ENCODE data around the gene SLC6A18. TPM values are rescaled to one million over a fixed set of nuclear protein-coding genes. Genes with fewer than 3 reads are reported as not detected.

Gene SLC6A18
- total RNA-seq, 1 donor from 2014 or later: not detected

DNA sequence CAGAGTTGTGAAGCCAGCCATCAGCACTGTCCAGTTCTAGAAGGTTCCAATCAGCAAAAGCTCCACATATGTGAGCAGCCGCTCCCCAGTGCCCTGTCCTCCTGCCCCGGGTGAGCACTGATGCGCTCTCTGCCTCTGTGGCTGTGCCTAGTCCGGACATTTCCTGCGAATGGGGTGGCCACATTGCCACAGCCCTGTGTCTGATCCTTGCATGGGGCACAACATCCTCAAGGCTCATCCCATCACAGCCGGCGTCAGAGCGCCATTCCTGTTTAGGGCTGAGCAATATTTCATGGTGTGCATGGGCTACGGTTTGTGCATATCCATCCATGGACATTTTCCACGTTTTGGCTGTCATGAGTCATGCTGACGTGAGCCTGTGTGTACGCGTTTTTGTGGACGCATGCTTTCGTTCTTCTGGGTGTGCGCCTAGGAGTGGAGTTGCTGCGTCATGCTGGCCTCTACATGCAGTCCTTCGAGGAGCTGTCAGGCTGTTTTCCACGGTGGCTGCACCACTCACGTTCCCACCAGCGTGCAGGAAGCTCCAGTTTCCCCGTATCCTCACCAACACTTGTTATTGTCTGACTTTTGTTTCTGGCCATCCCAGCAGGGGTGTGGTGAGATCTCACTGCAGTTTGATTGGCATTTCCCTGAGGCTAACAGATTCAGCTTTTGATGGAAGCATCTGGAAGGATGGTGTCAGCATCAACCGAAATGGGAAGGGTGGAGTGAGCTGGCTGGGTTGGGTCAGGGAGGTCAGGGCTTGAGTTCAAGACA, 9.7 kb upstream of the SLC6A18 start:
- H3K9me3 ChIP-seq (replicated peaks): peaks cover 6% of the 10 kb centered on the region
- no peaks in the 10 kb centered on the region for H3K4me1 ChIP-seq
- no peaks in the 10 kb centered on the region for H3K36me3 ChIP-seq
- H3K27ac ChIP-seq (replicated peaks): no peak overlapping the region
- intact Hi-C loops (cut with micrococcal nuclease): no loop called here
- no peak for DNase-seq
- H3K4me3 ChIP-seq: no peak overlapping the region
- H3K27me3 ChIP-seq (ENCODE audit: low read depth): peaks cover 58% of the 10 kb centered on the region
- TF ChIP-seq, protein P1, sequence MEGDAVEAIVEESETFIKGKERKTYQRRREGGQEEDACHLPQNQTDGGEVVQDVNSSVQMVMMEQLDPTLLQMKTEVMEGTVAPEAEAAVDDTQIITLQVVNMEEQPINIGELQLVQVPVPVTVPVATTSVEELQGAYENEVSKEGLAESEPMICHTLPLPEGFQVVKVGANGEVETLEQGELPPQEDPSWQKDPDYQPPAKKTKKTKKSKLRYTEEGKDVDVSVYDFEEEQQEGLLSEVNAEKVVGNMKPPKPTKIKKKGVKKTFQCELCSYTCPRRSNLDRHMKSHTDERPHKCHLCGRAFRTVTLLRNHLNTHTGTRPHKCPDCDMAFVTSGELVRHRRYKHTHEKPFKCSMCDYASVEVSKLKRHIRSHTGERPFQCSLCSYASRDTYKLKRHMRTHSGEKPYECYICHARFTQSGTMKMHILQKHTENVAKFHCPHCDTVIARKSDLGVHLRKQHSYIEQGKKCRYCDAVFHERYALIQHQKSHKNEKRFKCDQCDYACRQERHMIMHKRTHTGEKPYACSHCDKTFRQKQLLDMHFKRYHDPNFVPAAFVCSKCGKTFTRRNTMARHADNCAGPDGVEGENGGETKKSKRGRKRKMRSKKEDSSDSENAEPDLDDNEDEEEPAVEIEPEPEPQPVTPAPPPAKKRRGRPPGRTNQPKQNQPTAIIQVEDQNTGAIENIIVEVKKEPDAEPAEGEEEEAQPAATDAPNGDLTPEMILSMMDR (IDR thresholded peaks at IDR 0.05; ENCODE audit: borderline replicate concordance): no peak

DNA sequence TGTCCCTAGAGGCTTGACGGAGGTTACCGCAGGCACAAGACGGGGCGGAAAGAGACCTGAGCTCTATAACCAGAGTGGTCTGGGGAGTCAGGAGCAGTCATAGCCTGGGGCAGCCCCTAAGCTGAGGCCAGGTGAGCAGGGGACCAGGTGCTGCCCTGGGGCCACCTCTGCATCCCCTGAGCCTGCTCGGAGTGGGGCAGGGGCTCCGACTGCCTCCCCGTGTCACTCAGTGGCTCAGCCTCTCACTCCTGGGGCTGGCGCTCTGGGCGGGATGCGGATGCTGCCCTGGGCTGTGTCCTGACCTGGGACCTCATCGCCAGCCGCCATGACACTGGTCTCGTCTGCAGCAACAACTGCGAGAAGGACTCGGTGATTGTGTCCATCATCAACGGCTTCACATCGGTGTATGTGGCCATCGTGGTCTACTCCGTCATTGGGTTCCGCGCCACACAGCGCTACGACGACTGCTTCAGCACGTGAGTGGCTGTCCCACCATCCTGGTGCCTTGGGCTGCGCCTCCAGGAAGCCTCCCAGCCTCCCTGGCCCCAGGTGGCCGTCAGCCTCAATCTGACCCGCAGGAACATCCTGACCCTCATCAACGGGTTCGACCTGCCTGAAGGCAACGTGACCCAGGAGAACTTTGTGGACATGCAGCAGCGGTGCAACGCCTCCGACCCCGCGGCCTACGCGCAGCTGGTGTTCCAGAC, 8.8 kb upstream of the SLC6A18 start:
- TF ChIP-seq, protein P1 (IDR thresholded peaks at IDR 0.05; ENCODE audit: borderline replicate concordance): no peak
- no peak overlapping the region for H3K27ac ChIP-seq (replicated peaks)
- intact Hi-C loops (cut with micrococcal nuclease): no loop called here
- H3K27me3 ChIP-seq (ENCODE audit: low read depth): peaks cover 65% of the 10 kb centered on the region
- H3K4me3 ChIP-seq: no peak overlapping the region
- peaks cover 6% of the 10 kb centered on the region for H3K9me3 ChIP-seq (replicated peaks)
- DNase-seq: no peak
- H3K36me3 ChIP-seq: no peaks in the 10 kb centered on the region
- H3K4me1 ChIP-seq: no peaks in the 10 kb centered on the region

DNA sequence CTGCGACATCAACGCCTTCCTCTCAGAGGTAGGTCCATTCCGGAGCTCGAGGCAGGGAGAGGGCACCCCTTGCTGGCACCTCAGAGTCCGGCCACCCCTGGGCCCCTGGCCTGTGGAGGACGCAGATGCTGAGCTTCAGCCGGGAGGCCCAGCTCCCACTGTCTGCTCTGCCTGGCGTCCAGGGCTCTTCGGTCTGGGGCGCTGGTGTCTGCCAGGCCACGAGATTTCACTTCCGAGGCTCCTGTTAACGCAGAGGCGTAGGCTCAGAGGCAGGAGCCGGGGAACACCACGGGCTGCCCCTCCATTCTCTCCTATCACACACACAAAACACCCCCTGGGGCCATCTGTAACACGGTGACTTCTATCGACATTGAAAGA, 8.3 kb upstream of the SLC6A18 start:
- H3K36me3 ChIP-seq: no peaks in the 10 kb centered on the region
- intact Hi-C loops (cut with micrococcal nuclease): no loop called here
- H3K27ac ChIP-seq (replicated peaks): no peak overlapping the region
- TF ChIP-seq, protein P1 (IDR thresholded peaks at IDR 0.05; ENCODE audit: borderline replicate concordance): no peak
- no peak overlapping the region for H3K4me3 ChIP-seq
- H3K4me1 ChIP-seq: no peaks in the 10 kb centered on the region
- no peak for DNase-seq
- peaks cover 6% of the 10 kb centered on the region for H3K9me3 ChIP-seq (replicated peaks)
- peaks cover 65% of the 10 kb centered on the region for H3K27me3 ChIP-seq (ENCODE audit: low read depth)

DNA sequence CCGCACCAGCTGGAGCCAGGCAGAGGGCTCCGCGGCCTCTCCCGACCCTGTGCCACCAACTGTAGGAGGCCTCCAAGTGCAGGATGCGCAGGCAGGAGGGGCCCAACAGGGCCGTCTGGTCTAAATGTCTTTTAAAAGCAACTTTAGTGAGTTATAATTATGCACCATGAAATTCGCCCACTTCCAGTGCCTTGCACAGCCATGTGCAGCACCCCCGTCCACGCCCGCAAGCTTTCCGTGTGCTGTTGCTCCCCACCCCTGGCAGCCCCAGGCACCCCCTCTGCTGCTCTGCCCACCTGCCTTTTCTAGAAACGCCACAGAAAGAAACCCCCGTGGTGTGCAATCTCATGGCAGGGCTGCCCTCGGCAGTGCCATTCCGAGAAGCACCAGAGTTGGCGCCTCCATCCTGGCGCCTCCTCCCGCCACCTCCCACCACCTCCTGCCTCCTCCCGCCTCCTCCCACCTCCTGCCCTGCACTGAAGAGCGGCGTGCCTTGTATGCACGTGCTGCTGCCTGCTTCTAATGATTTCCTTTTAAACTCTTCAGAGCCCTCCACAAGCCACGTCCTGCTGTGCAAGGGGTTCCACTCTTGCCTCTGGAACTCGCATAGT, 7.5 kb upstream of the SLC6A18 start:
- H3K36me3 ChIP-seq: no peaks in the 10 kb centered on the region
- TF ChIP-seq, protein P1 (IDR thresholded peaks at IDR 0.05; ENCODE audit: borderline replicate concordance): no peak
- no peak for DNase-seq
- H3K4me3 ChIP-seq: no peak overlapping the region
- H3K27ac ChIP-seq (replicated peaks): no peak overlapping the region
- intact Hi-C loops (cut with micrococcal nuclease): no loop called here
- peaks cover 65% of the 10 kb centered on the region for H3K27me3 ChIP-seq (ENCODE audit: low read depth)
- H3K4me1 ChIP-seq: no peaks in the 10 kb centered on the region
- peaks cover 6% of the 10 kb centered on the region for H3K9me3 ChIP-seq (replicated peaks)

DNA sequence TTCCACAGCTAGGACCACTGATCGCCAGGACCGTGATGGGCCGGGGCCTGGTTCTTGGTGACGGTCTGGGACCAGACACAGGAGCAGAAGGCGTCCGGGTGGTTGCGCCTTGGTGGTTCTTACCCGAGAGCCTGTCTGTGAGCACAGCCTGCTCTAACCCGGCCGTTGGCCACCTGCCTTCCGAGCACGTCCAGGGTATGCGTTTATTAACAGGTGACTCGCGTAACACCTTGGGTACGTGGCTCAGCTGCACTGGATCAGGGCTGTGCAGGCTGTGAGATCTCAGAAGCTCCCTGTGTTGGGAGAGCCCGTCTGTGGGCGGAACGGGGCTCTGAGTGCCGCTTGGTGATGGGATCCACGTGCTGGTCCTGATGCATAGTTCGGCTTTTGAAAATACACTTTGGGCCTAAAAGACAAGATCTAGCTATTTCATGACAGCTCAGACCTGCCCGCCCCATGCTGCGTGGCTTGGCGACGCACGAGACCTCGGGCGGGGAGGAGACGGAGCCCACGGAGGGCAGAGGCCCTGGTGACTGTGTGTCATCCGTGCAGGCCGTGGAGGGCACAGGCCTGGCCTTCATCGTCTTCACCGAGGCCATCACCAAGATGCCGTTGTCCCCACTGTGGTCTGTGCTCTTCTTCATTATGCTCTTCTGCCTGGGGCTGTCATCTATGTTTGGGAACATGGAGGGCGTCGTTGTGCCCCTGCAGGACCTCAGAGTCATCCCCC, 6.7 kb upstream of the SLC6A18 start:
- intact Hi-C loops (cut with micrococcal nuclease): no loop called here
- TF ChIP-seq, protein P1 (IDR thresholded peaks at IDR 0.05; ENCODE audit: borderline replicate concordance): no peak
- Histone ChIP-seq H3K36me3 (no peaks in the 10 kb centered on the region), H3K4me1 (no peaks in the 10 kb centered on the region), H3K27ac (replicated peaks) (no peak overlapping the region), H3K9me3 (replicated peaks) (peaks cover 6% of the 10 kb centered on the region), H3K4me3 (no peak overlapping the region), H3K27me3 (ENCODE audit: low read depth) (peaks cover 65% of the 10 kb centered on the region)
- no peak for DNase-seq
